HG03135 (cell line): ENCODE data around the gene SPATA6L.
"Not testable (repeated sequence)": the region's sequence is repeated elsewhere in the genome, so short reads cannot be mapped to it uniquely, and the experiment has no call there.

Experiments
- ATAC-seq: cut with Tn5 transposase; IDR thresholded peaks from one replicate; pipeline ENCODE4 v1.9.1; 2021; ENCODE audit warnings: mild to moderate bottlenecking, moderate library complexity; ENCODE audit not compliant: unreplicated experiment

The SPATA6L gene

GRCh38 chr9:4640027-4640426, 26.3 kb downstream of the SPATA6L start:
- ATAC-seq, result no peak

GRCh38 chr9:4639420-4639819, 26.9 kb downstream of the SPATA6L start:
- ATAC-seq, result no peak

DNA sequence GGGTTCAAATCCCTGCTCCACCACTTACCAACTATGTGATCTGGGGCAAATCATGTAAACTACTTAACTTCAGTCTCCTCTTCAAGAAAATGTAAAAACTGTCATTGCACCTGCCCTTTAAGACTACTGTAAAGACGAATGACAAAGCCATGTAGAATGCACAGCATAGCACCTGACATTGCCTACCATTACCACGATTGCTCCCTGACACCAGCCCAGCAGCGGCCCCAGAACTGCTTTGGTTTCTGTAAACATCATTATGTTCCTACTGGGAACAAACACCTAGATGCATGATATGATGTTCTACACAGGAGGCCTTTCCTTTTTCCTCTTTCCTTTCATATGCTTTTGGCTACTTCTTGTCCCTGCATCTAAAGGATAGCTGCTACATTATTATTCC, 27.3 kb downstream of the SPATA6L start:
- ATAC-seq, result no peak

GRCh38 chr9:4630836-4631235, 35.4 kb downstream of the SPATA6L start:
- ATAC-seq, result no peak

GRCh38 chr9:4622016-4622415, 44.3 kb downstream of the SPATA6L start:
- ATAC-seq, result no peak

DNA sequence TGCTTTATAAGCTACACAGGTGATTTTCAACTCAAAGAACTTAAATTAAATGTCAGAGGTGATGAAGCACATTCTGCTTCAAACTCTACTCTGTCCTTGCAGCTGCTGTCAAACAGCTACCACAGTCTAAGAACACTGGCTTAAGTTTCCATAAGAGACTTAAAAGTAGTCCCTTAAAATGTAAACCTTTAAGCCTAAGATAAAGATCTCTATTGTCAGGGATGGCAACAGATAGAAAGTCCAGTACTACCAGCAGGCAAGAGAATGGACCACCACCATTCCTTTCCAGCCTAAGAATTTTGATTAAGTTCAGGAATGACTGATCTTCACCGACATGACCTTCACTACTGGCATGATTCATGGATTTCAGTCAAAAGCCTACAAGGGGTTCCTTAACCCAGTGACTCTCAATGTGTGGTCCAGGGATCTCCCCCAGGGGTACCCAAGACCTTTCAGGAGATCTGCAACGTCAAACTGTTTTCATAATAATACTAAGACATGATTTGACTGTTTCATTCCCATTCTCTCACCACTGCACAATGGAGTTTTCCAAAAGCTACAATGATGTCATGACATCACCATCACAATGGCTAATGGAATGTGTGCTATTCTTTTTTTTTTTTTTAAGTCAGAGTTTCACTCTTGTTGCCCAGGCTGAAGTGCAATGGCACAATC, 45.3 kb downstream of the SPATA6L start:
- no peak for ATAC-seq

DNA sequence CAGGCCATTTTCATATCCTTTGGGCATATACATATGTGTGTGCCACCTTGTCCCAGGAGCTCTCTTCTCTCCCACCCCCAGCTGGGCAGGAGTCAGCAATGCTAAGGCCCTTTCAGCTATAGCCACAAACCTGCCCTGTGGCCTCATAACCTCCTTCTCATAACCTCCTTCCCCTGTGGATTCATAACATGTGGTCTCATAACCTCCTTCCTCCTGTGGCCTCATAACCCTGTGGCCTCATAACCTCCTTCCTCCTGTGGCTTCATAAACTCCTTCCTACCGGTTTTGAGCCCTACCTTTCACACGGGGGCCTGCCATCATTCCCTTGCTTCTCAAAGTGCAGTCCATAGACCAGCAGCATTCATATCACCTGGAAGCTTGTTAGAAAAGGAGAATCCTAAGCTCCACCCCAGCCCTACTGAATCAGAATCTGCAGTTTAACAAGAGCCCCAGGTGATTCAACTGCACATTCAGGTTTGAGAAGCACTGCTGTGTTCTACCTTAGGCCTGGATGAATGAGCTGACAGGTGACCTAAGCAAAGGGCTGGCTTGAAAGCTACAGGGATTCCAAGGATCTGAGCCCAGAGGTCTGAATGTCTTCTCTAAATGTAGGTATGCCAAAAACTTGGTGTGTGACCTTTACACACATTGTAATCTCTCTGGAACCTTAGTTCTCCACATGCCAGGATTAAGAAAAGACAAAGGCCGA, 46.1 kb downstream of the SPATA6L start:
- ATAC-seq, result no peak

GRCh38 chr9:4618700-4619099, 47.6 kb downstream of the SPATA6L start:
- ATAC-seq, result no peak

DNA sequence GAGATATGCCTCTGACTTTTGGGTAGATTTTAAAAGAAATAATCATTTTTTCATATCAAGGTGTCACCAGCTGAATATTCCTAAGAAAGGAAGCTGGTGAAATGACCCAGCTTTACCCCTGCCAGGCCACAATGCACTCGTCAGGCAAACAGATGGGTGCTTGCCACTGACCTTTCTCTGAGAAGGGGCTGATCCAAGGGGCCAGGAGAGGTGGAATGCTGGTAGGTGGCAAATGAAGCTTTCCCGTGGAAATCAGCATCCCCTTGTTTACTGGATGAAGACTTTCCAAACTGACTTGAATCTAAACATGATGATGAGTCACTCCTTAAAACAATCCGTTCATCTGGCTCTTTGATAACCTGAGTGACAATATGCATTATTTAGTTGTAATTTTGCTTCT, 48.5 kb downstream of the SPATA6L start:
- no peak for ATAC-seq

- ATAC-seq, result no peak
Observed at GRCh38 chr9:4615778-4616177, 50.5 kb downstream of the SPATA6L start.

- ATAC-seq, result no peak
Observed at GRCh38 chr9:4615251-4615650, 51.0 kb downstream of the SPATA6L start.

GRCh38 chr9:4614627-4615026, 51.7 kb downstream of the SPATA6L start:
- ATAC-seq, result no peak

GRCh38 chr9:4606033-4606432, 60.2 kb downstream of the SPATA6L start:
- not testable (repeated sequence) for ATAC-seq

DNA sequence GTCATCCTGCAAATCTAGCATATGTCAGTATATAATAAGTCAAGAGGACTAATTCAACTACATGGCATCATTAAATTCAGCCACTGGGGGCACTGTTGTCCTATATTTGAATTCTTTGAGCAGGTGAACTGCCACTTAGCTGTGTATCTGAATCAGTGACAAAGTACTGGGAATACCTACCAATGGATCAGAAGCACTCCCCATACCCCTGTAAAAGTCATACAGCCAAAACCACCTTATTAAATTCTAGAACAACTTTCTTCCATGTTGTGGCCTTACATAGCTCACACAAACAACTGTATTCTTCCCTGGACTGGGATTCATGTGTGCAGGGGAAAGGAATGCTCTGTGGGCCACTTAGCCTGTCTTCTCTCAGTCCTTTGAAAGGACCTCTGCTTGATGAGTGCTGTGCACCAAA, 61.6 kb downstream of the SPATA6L start:
- peak; percentile 61 for ATAC-seq

GRCh38 chr9:4603830-4604229, 62.5 kb downstream of the SPATA6L start:
- no peak for ATAC-seq

DNA sequence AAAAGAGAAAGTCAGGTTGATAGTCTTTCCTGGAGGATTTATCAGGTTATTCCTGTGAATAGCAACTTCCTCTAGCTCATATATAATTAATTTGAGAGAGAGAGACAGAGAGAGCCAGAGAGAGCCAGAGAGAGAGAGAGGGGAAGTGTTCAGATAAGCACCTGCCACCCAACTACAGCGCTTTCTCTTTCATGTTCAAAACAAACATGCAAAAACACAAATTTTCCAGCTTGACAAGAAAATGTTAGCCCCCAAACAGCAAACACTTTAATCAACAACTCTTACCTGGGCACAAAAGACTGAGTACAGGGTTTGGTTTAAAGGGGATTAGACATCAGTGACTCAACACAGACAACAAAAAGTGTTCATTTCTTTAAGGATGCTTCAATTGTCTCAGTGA, 65.9 kb downstream of the SPATA6L start:
- no peak for ATAC-seq

DNA sequence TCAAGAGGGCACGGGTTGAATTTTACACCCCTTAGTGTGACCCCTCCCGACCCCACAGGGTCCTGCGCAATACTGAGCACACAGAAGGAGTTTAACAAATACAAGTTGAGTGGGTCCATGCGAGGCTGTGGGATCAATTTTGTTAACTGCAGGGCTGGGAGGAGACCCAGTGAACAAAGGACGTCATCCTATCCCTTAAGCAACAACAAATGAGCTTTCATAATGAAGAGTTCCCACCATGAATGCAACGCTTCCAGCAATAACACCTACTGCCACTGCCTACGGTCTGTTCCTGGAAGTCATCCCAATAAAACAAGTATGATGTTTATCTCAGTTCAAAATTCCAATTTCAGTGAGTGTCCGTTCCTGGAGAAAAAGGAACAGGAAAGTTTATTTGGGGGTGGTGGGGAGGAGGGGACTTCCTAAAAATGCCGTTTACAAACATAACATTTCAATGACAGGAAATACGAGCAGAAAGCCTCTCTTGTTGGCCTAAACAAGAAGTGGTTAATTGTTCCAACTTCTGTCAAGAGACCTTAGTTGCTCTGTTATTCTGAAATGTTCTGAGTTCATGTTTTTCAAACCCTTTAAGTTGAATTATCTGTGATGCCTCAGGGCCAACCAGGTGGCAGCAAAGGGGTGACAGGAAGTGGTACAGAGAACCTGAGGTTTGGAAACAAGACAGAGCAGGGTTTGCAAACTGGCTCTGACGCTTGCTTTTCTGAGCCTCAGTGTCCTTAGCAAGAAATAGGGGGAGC, 69.9 kb downstream of the SPATA6L start:
- no peak for ATAC-seq

DNA sequence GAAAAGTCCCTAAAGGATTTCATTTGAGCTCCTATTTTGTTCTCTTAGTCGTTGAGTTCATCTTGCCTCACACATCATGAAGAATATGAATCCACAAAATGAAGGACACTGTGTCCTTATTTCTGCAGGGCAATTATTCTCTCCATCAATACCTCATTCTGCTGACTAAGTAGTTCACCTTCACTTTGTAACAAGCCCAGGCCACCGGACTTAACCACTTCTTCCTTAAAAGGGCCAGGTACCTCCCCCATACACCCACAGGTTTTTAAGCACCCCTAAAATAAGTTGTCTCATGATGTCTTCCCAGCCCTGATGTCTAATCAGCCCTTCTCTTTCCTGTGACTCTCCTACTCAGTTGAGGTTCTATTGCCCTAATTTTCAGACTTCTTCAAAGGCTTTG, 71.3 kb downstream of the SPATA6L start:
- ATAC-seq, result no peak

DNA sequence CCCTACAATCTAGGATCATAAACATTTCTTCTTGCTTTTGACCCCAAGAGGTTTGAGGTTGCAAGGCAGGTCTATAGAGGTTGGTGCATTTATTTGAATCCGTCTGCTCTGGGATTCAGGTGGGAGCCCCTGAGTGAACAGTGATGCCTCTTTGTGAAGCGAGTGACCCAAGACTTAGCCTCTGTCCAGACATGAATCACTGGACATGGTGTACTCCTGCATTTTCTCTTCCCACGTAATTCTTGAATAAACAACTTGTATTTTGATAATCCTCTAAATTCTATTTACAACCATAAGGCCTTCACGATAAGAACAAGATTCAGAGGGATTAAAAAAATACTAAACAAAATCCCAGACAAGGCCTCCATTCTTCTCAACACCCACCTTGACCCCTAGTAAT, 71.7 kb downstream of the SPATA6L start:
- no peak for ATAC-seq

GRCh38 chr9:4592886-4593285, 73.4 kb downstream of the SPATA6L start:
- no peak for ATAC-seq

DNA sequence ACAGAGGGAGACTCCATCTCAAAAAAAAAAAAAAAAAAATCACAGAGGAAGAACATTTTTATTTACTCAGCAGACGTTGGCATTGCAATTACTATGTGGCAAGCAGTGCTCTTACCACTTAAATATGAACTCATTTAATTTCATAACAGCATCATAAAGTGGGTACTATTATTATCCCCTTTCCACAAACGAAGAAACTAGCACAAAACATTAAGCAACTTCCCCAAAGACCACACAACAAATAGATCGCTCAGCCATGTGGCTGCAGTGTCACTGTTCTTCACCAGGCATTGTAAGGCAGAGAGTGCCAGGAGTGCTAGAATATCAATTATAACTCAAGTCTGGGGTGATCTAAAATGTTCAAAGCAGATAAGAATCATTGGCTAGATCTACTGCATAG, 74.0 kb downstream of the SPATA6L start:
- no peak for ATAC-seq

- ATAC-seq, result no peak
Observed at GRCh38 chr9:4591123-4591500, 75.2 kb downstream of the SPATA6L start.
